ENCODE data around the gene PLCB4. TPM values are rescaled to one million over a fixed set of nuclear protein-coding genes. Genes with fewer than 3 reads are reported as not detected.

Gene PLCB4
- total and polyA plus RNA-seq, 7 donors, result 0.90 to 6.7 (median 2.1) TPM

GRCh38 chr20:9358001-9358400, 289.1 kb downstream of the PLCB4 start:
- intact Hi-C loops (cut with DNase I), result loop anchor here (2.0 to 10.0 kb wide), 4 partner anchors 133 to 566 kb away; no protein-coding TSS in a partner anchor
- Histone ChIP-seq H3K27ac (no peak overlapping the region), H3K9me3 (no peaks in the 10 kb centered on the region), H3K36me3 (ENCODE audit: insufficient read depth in 1 of 2, low read depth in 1 of 2) (no peaks in the 10 kb centered on the region), H3K27me3 (ENCODE audit: insufficient read depth in 3 of 3, low read length in 2 of 3) (no peaks in the 10 kb centered on the region), H3K4me3 (no peak overlapping the region), H3K4me1 (peaks cover 3% of the 10 kb centered on the region)
- ATAC-seq (no peak), DNase-seq (no peak)
- no peak for TF ChIP-seq CTCF (IDR thresholded peaks at IDR 0.05)
- 91 to 95% (median 92%) methylated on average over 2 of the region's 2 CpGs for WGBS, 3 donors

- Histone ChIP-seq H3K9me3 (no peaks in the 10 kb centered on the region), H3K4me3 (peak overlapping the region; percentile 49), H3K4me1 (peaks cover 3% of the 10 kb centered on the region), H3K27ac (no peak overlapping the region), H3K36me3 (ENCODE audit: insufficient read depth in 1 of 2, low read depth in 1 of 2) (no peaks in the 10 kb centered on the region), H3K27me3 (ENCODE audit: insufficient read depth in 3 of 3, low read length in 2 of 3) (no peaks in the 10 kb centered on the region)
- intact Hi-C loops (cut with DNase I), result loop anchor here (2.0 to 10.0 kb wide), 5 partner anchors 135 to 567 kb away; no protein-coding TSS in a partner anchor
- 19 to 32% (median 21%) methylated on average over 14 of the region's 14 CpGs for WGBS, 3 donors
- peak; percentile 77 for TF ChIP-seq CTCF (IDR thresholded peaks at IDR 0.05)
- DNase-seq (peak in 1 of 2 donors; percentile 26), ATAC-seq (peak; percentile 68 to 93 (median 80))
Measured at GRCh38 chr20:9359561-9360308, 290.8 kb downstream of the PLCB4 start.

- intact Hi-C loops (cut with DNase I), result loop anchor here in 1 of 2 donors (2.0 kb wide), 1 partner anchor 568 kb away; no protein-coding TSS in a partner anchor
- ATAC-seq (no peak), DNase-seq (no peak)
- H3K27ac ChIP-seq, result no peak overlapping the region
- no peak for TF ChIP-seq CTCF (IDR thresholded peaks at IDR 0.05)
- H3K27me3 ChIP-seq (ENCODE audit: insufficient read depth in 3 of 3, low read length in 2 of 3), result no peaks in the 10 kb centered on the region
- H3K4me3 ChIP-seq, result no peak overlapping the region
- H3K9me3 ChIP-seq, result no peaks in the 10 kb centered on the region
- peaks cover 3% of the 10 kb centered on the region for H3K4me1 ChIP-seq
- 80 to 90% (median 88%) methylated on average over 1 of the region's 1 CpG for WGBS, 3 donors
- H3K36me3 ChIP-seq (ENCODE audit: insufficient read depth in 1 of 2, low read depth in 1 of 2), result no peaks in the 10 kb centered on the region
Measured at GRCh38 chr20:9360431-9360830, 291.5 kb downstream of the PLCB4 start.

GRCh38 chr20:9363673-9364072, 294.8 kb downstream of the PLCB4 start:
- intact Hi-C loops (cut with DNase I), result no loop called here
- ATAC-seq (no peak), DNase-seq (no peak)
- no peaks in the 10 kb centered on the region for H3K36me3 ChIP-seq (ENCODE audit: insufficient read depth in 1 of 2, low read depth in 1 of 2)
- H3K4me1 ChIP-seq, result peaks cover 3% of the 10 kb centered on the region
- no peak overlapping the region for H3K4me3 ChIP-seq
- TF ChIP-seq CTCF (IDR thresholded peaks at IDR 0.05), result no peak
- H3K9me3 ChIP-seq, result no peaks in the 10 kb centered on the region
- 85 to 88% (median 85%) methylated on average over 2 of the region's 2 CpGs for WGBS, 3 donors
- H3K27ac ChIP-seq, result no peak overlapping the region
- H3K27me3 ChIP-seq (ENCODE audit: insufficient read depth in 3 of 3, low read length in 2 of 3), result no peaks in the 10 kb centered on the region

Measured in psoas muscle (tissue), 8 donors.